GM12878 (cell line): Measurements from ENCODE around the gene SRCAP. TPM values are rescaled to one million over a fixed set of nuclear protein-coding genes. Genes with fewer than 3 reads are reported as not detected.
A peak's percentile ranks its signal among the peaks of the same experiment; 100 is the strongest.

Source experiments
- ATAC-seq: fragments of 200-7000 bp; cut with Tn5 transposase; 3 replicates; pipeline ENCODE4 v1.9.1; 2020; ENCODE audit warnings: mild to moderate bottlenecking, moderate library complexity
- BruUV-seq: library from RNA; stranded (reverse); fragments of 400-500 nt; replicated peaks from 2 replicates; lab custom pipeline; 2021; lab: Mats Ljungman, UMichigan
- CTCF ChIA-PET: fragments of 300-600 bp; sonication (Branson Sonifier 250); formaldehyde crosslinking; extraction: SDS; loops from one replicate; lab custom pipeline; 2021; ENCODE audit warnings: inconsistent platforms; lab: Yijun Ruan, JAX
- POLR2A ChIA-PET: fragments of 350-600 bp; formaldehyde crosslinking; extraction: SDS; loops from one replicate; lab custom pipeline; 2021; ENCODE audit warnings: inconsistent platforms; lab: Charles Lee
- RAD21 ChIA-PET: fragments of 300-600 bp; sonication (Branson Sonifier 250); formaldehyde crosslinking; loops from one replicate; lab custom pipeline; 2023; ENCODE audit warnings: antibody characterized with exemption; ENCODE audit not compliant: unreplicated experiment; lab: Charles Lee
- SMC1A ChIA-PET: fragments of 300-600 bp; sonication (Branson Sonifier 250); formaldehyde crosslinking; loops from one replicate; lab custom pipeline; 2023; ENCODE audit not compliant: unreplicated experiment, uncharacterized antibody; lab: Charles Lee
- DNase-seq: peaks from one replicate; pipeline ENCODE4 v3.0.0-alpha.2; 2011; ENCODE audit warnings: low read depth, low spot score
- FAIRE-seq: peaks from 3 replicates; lab custom pipeline; 2011; peaks lifted over from hg19 to GRCh38; lab: Jason Lieb, UNC
- H2AFZ ChIP-seq: 2 replicates; pipeline ENCODE4 v1.6.0; 2011; ENCODE audit warnings: low read depth, low read length, control low read depth; ENCODE audit not compliant: control insufficient read depth
- H3K27ac ChIP-seq: 2 replicates; pipeline ENCODE4 v1.5.1; 2011; ENCODE audit warnings: control low read depth; ENCODE audit not compliant: control insufficient read depth, insufficient read depth
- H3K27me3 ChIP-seq, 2 experiments: replicated peaks in 1 of 2; 2 replicates each; pipeline versions ENCODE4 v1.6.0 to v1.6.1; 2011; ENCODE audit warnings: low read length in 1 of 2; ENCODE audit not compliant: control insufficient read depth in 2 of 2, insufficient read depth in 2 of 2
- H3K36me3 ChIP-seq, 2 experiments: 2 replicates each; pipeline ENCODE4 v1.5.1; 2011; ENCODE audit warnings: low read length in 1 of 2; ENCODE audit not compliant: control insufficient read depth in 2 of 2, insufficient read depth in 2 of 2
- H3K4me1 ChIP-seq: 2 replicates; pipeline ENCODE4 v1.6.1; 2011; ENCODE audit warnings: mild to moderate bottlenecking, low read length, moderate library complexity, mixed read lengths; ENCODE audit not compliant: control insufficient read depth, insufficient read depth
- H3K4me2 ChIP-seq: 2 replicates; pipeline ENCODE4 v1.6.0; 2011; ENCODE audit warnings: control low read depth; ENCODE audit not compliant: control insufficient read depth, insufficient read depth
- H3K4me3 ChIP-seq: fragments of 200-600 bp; sonication (generic); 2 replicates; pipeline ENCODE4 v1.5.1; 2016
- H3K79me2 ChIP-seq: 2 replicates; pipeline ENCODE4 v1.6.0; 2011; ENCODE audit warnings: low read length; ENCODE audit not compliant: control insufficient read depth, insufficient read depth
- H3K9ac ChIP-seq: 2 replicates; pipeline ENCODE4 v1.8.0; 2011; ENCODE audit warnings: low read length, control low read depth, mixed read lengths; ENCODE audit not compliant: control insufficient read depth, insufficient read depth
- H3K9me3 ChIP-seq: replicated peaks from 3 replicates; pipeline ENCODE4 v1.5.1; 2011; ENCODE audit warnings: mild to moderate bottlenecking, low read length; ENCODE audit not compliant: control insufficient read depth, insufficient read depth
- H4K20me1 ChIP-seq: 2 replicates; pipeline ENCODE4 v1.6.0; 2011; ENCODE audit not compliant: control insufficient read depth, insufficient read depth
- BMI1 ChIP-seq: fragments of 450-650 bp; IDR thresholded peaks from 2 replicates; pipeline ENCODE4 v1.6.1; 2016; ENCODE audit warnings: mild to moderate bottlenecking, moderate library complexity, borderline replicate concordance
- POLR2A ChIP-seq: IDR thresholded peaks from 2 replicates; pipeline ENCODE4 v1.6.1; 2011; ENCODE audit warnings: low read depth, mild to moderate bottlenecking, low read length
- ZSCAN29 ChIP-seq: fragments of 450-650 bp; IDR thresholded peaks from 2 replicates; pipeline ENCODE4 v1.6.1; 2017; ENCODE audit warnings: mild to moderate bottlenecking, moderate library complexity
- WGBS: methylation state at CpG from one replicate; pipeline ENCODE4 v1.1.6; 2016; ENCODE audit warnings: low lambda C conversion rate; ENCODE audit not compliant: insufficient replicate concordance, insufficient coverage; ENCODE audit errors: missing lambda C conversion rate; 5-methylcytosine and 5-hydroxymethylcytosine counted together
- in situ Hi-C: fragments of 300-500 bp; cut with MboI; formaldehyde crosslinking; loops from 9 replicates; pipeline ENCODE4 v1.14.3; 2018; ENCODE audit warnings: mixed read lengths
- intact Hi-C: fragments of 100-400 bp; cut with micrococcal nuclease; formaldehyde crosslinking; loops from one replicate; pipeline ENCODE4 v1.14.2; 2022; ENCODE audit not compliant: unreplicated experiment
- polyA plus RNA-seq, 11 experiments: library from polyadenylated mRNA; depleted of rRNA in 4 of 11; unstranded in 6 of 11; stranded (reverse) in 5 of 11; fragments of >200 nt; fragmentation: Nextera tagmentation in 4 of 11; fragmentation: Illumina TruSeq in 1 of 11; extraction: Ambion mirVana in 4 of 11; extraction: Trizol in 1 of 11; gene quantifications; 1 replicate in 1 of 11; 2 replicates in 10 of 11; pipeline versions ENCODE4 v1.2.1 to v1.2.3, GENCODE V29; 2011 to 2016; ENCODE audit warnings: inconsistent platforms in 2 of 11, missing spikeins in 2 of 11, low read depth in 1 of 11
- total RNA-seq, 4 experiments: library from RNA; depleted of rRNA in 3 of 4; stranded (reverse); fragments of >200 nt in 3 of 4; fragmentation: Illumina TruSeq in 1 of 4; extraction: Trizol in 1 of 4; gene quantifications; 2 replicates each; pipeline versions ENCODE4 v1.2.1 to v1.2.3, GENCODE V29; 2013 to 2021
- TF ChIP-seq, protein P1 (sequence below): IDR thresholded peaks from 2 replicates; pipeline ENCODE4 v1.6.1; 2011; ENCODE audit warnings: borderline replicate concordance, low read depth, mild to moderate bottlenecking, moderate library complexity, mixed read lengths, low read length; ENCODE audit not compliant: insufficient read depth; ENCODE audit errors: extremely low read length

SRCAP gene
- total and polyA plus RNA-seq, 10 of the 15 experiments (the other 5 are each of a cell fraction or from before 2014, with no cell fraction given), result 0.24 to 58.4 (median 11.6) TPM

DNA sequence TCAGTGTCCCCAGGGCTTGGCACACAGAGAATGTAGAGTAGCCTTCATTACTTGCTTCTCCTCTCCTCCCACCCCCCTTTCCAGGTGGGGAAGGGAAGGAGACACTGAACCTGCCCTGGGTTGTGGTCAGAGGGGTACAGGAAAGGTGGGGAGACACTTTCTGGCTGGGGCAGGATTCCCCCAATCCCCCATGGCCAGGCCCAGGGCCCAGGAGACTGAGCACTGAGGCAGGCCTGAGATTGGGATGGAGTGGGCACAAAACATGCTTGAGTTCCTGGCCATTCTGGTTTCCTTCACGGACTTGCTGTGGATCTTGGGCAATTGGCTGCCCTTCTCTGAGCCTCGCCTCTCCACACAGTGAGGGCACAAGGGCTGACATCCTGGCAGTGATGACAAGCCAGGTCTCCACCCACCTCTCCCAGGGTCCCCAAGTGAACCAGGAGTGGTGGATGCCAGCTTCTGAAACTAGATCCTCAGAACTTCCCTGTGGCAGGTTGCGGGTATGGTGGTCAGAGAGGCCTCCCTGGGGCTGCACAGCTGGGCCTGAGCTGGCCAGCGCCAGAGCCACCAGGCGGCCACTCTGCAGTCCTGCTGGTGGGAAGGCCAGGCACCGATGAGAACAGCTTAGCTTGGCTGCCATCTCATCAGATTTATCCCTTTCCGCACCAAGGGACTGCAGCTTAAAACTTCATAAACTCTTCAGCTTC lies 78.8 kb downstream of the SRCAP start (continued):
- TF ChIP-seq, protein P1, sequence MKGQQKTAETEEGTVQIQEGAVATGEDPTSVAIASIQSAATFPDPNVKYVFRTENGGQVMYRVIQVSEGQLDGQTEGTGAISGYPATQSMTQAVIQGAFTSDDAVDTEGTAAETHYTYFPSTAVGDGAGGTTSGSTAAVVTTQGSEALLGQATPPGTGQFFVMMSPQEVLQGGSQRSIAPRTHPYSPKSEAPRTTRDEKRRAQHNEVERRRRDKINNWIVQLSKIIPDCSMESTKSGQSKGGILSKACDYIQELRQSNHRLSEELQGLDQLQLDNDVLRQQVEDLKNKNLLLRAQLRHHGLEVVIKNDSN, result no peak

DNA sequence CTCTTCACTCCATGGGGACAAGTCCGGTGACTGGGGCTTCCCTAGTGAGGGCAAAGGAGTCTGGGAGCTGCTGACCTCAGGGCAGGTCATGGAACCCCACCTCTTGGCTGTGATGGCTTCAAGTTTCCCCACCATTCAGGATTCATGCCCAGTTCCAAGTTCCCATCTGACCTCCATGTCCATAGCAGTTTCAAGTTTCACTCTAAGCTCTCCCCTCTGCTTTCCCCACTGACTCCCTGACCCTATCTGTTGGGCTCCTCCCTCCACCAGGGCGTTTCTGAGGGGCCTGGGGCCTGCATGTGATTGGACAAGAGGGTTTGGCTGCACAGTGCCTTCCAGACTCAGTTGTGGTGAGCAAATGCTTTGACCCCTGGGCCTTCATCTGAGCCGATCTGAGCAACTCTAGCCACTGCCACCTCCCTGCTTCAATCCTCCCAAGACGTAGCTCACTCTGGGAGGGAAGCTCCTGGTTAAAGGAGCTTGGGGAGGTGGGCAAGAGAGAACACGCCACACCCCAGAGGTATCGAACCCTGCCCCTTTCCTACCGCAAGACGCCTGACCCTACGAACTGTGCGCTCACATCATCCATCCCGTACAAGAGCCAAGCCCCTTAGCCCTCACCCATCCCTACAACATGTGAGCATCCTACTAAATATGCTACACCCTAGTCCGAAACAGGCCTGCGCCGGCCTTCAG lies 79.7 kb downstream of the SRCAP start:
- ChIA-PET SMC1A (no interaction called here), RAD21 (no interaction called here), POLR2A (no interaction called here), CTCF (interaction anchor here (0.9 to 1.1 kb wide), 2 partner anchors 35 to 175 kb away, joined by 3 to 4 read pairs; no protein-coding TSS in a partner anchor)
- DNase-seq (no peak), ATAC-seq (no peak), FAIRE-seq (no peak)
- Histone ChIP-seq H4K20me1 (no peaks in the 10 kb centered on the region), H3K9me3 (no peaks in the 10 kb centered on the region), H3K79me2 (peaks cover 2% of the 10 kb centered on the region; the same call in 1 of the 2 replicates), H3K4me2 (no peak overlapping the region), H3K27ac (no peak overlapping the region), H3K4me3 (no peak overlapping the region), H3K27me3 (no peaks in the 10 kb centered on the region), H3K9ac (no peak overlapping the region), H3K4me1 (no peaks in the 10 kb centered on the region), H2AFZ (no peak overlapping the region), H3K36me3 (peaks cover 0 to 1% of the 10 kb centered on the region in 2 experiments; a peak in 2 of 4 replicates)
- no TSS peak for BruUV-seq
- 78% methylated on average over 14 of the region's 14 CpGs for WGBS
- in situ Hi-C loops, result no loop called here
- TF ChIP-seq BMI1 (no peak), ZSCAN29 (no peak), POLR2A (peak; percentile 36; the same call in 1 of the 2 replicates)
- TF ChIP-seq, all 136 proteins: peak for 1
- intact Hi-C loops, result no loop called here
